Neural cell (in vitro differentiated cells): ENCODE measurements around the gene ESYT3. TPM values are rescaled to one million over a fixed set of nuclear protein-coding genes. Genes with fewer than 3 reads are reported as not detected.

Source experiments
- H2AFZ ChIP-seq: fragments of 200-600, 300-800 bp; sonication (generic), shearing (Covaris generic); 2 replicates; pipeline ENCODE4 v1.6.0; 2014; ENCODE audit warnings: low read depth, mild to moderate bottlenecking, antibody characterized with exemption, low read length, moderate library complexity
- H3F3A ChIP-seq: fragments of 200-600 bp; shearing (Covaris generic); 2 replicates; pipeline ENCODE4 v1.6.1; 2016; ENCODE audit warnings: mild to moderate bottlenecking, moderate library complexity, mixed read lengths, antibody characterized with exemption, low read length; ENCODE audit not compliant: insufficient read depth, poor library complexity, severe bottlenecking
- H3K27ac ChIP-seq: fragments of 200-600, 300-800 bp; sonication (generic), shearing (Covaris generic); 2 replicates; pipeline ENCODE4 v1.5.1; 2014; ENCODE audit warnings: mild to moderate bottlenecking, low read length, moderate library complexity
- H3K27me3 ChIP-seq: fragments of 300-800, 200-600 bp; sonication (generic), shearing (Covaris generic); 2 replicates; pipeline ENCODE4 v1.6.0; 2014; ENCODE audit warnings: mild to moderate bottlenecking, low read depth, low read length, moderate library complexity; ENCODE audit not compliant: insufficient read depth
- H3K36me3 ChIP-seq: fragments of 300-800, 200-600 bp; sonication (generic), shearing (Covaris generic); 2 replicates; pipeline ENCODE4 v1.5.1; 2014; ENCODE audit warnings: mild to moderate bottlenecking, antibody characterized with exemption, low read length, moderate library complexity; ENCODE audit not compliant: insufficient read depth
- H3K4me2 ChIP-seq: fragments of 300-800, 200-600 bp; sonication (generic), shearing (Covaris generic); 2 replicates; pipeline ENCODE4 v1.6.0; 2014; ENCODE audit warnings: mild to moderate bottlenecking, low read length
- H3K4me3 ChIP-seq: fragments of 300-800, 200-600 bp; sonication (generic), shearing (Covaris generic); 2 replicates; pipeline ENCODE4 v1.5.1; 2014; ENCODE audit warnings: mild to moderate bottlenecking, low read length, moderate library complexity
- H3K79me2 ChIP-seq: fragments of 200-600 bp; shearing (Covaris generic); replicated peaks from 2 replicates; pipeline ENCODE4 v1.6.0; 2014; ENCODE audit warnings: mild to moderate bottlenecking, low read length, moderate library complexity; ENCODE audit not compliant: insufficient read depth
- H3K9ac ChIP-seq: fragments of 300-800, 200-600 bp; sonication (generic), shearing (Covaris generic); 2 replicates; pipeline ENCODE4 v1.6.1; 2016; ENCODE audit warnings: mild to moderate bottlenecking, low read length, mixed read lengths
- H3K9me2 ChIP-seq: fragments of 200-600 bp; shearing (Covaris generic); 2 replicates; pipeline ENCODE4 v1.6.1; 2016; ENCODE audit warnings: mild to moderate bottlenecking, low read length, mixed read lengths; ENCODE audit not compliant: insufficient read depth
- H3K9me3 ChIP-seq: fragments of 200-600, 300-800 bp; sonication (generic), shearing (Covaris generic); 2 replicates; pipeline ENCODE4 v1.6.1; 2016; ENCODE audit warnings: mild to moderate bottlenecking, mixed run types, low read length, moderate library complexity, mixed read lengths
- H4K20me1 ChIP-seq: fragments of 200-600 bp; shearing (Covaris generic); 2 replicates; pipeline ENCODE4 v1.6.1; 2016; ENCODE audit warnings: mild to moderate bottlenecking, mixed run types; ENCODE audit not compliant: insufficient read depth
- CTCF ChIP-seq: fragments of 450-650 bp; IDR thresholded peaks from 2 replicates; pipeline ENCODE4 v1.5.1; 2014; ENCODE audit warnings: antibody characterized with exemption, mild to moderate bottlenecking, moderate library complexity; ENCODE audit not compliant: poor library complexity, severe bottlenecking
- EP300 ChIP-seq: fragments of 450-650 bp; conservative IDR thresholded peaks from 2 replicates; pipeline ENCODE4 v1.6.1; 2014; ENCODE audit warnings: antibody characterized with exemption, mild to moderate bottlenecking, moderate library complexity; ENCODE audit not compliant: poor library complexity, severe bottlenecking
- EZH2 ChIP-seq: fragments of 200-600, 300-800 bp; shearing (Covaris generic), sonication (generic); IDR thresholded peaks from 2 replicates; pipeline ENCODE4 v1.6.1; 2014; ENCODE audit warnings: antibody characterized with exemption, low read length, borderline replicate concordance, mild to moderate bottlenecking; ENCODE audit not compliant: insufficient read depth, poor library complexity, severe bottlenecking
- MXI1 ChIP-seq: fragments of 450-650 bp; conservative IDR thresholded peaks from 2 replicates; pipeline ENCODE4 v1.6.1; 2014; ENCODE audit warnings: antibody characterized with exemption, mild to moderate bottlenecking; ENCODE audit not compliant: poor library complexity, severe bottlenecking
- POLR2AphosphoS5 ChIP-seq: IDR thresholded peaks from 2 replicates; pipeline ENCODE4 v1.6.1; 2012
- RAD21 ChIP-seq: fragments of 450-650 bp; conservative IDR thresholded peaks from 2 replicates; pipeline ENCODE4 v1.6.1; 2014; ENCODE audit warnings: antibody characterized with exemption, mild to moderate bottlenecking, moderate library complexity
- REST ChIP-seq: IDR thresholded peaks from 2 replicates; pipeline ENCODE4 v1.6.1; 2012; ENCODE audit warnings: borderline replicate concordance
- SMC3 ChIP-seq: fragments of 450-650 bp; conservative IDR thresholded peaks from 2 replicates; pipeline ENCODE4 v1.6.1; 2014; ENCODE audit warnings: antibody characterized with exemption, mild to moderate bottlenecking, moderate library complexity; ENCODE audit not compliant: poor library complexity
- TAF1 ChIP-seq: IDR thresholded peaks from 2 replicates; pipeline ENCODE4 v1.6.1; 2012; ENCODE audit warnings: low read depth
- polyA plus RNA-seq: library from polyadenylated mRNA; depleted of rRNA; stranded (reverse); fragments of >200 nt; gene quantifications from 2 replicates; pipeline ENCODE4 v1.2.3, GENCODE V29; 2014

The ESYT3 gene
- polyA plus RNA-seq, 1 donor from 2014 or later = 0.33 TPM

GRCh38 chr3:138457863-138458735 lies 23.7 kb downstream of the ESYT3 start:
- Histone ChIP-seq H2AFZ (no peak overlapping the region), H3K4me2 (no peak overlapping the region), H3F3A (no peaks in the 10 kb centered on the region), H3K27me3 (no peaks in the 10 kb centered on the region), H3K9me2 (no peaks in the 10 kb centered on the region), H3K79me2 (no peaks in the 10 kb centered on the region), H3K4me3 (no peak overlapping the region), H3K9ac (no peak overlapping the region), H4K20me1 (no peaks in the 10 kb centered on the region), H3K36me3 (no peaks in the 10 kb centered on the region), H3K27ac (no peak overlapping the region), H3K9me3 (no peaks in the 10 kb centered on the region)
- no peak for TF ChIP-seq RAD21
- no peak for TF ChIP-seq TAF1
- TF ChIP-seq REST = no peak
- TF ChIP-seq EZH2 = no peak
- no peak for TF ChIP-seq CTCF
- no peak for TF ChIP-seq MXI1
- TF ChIP-seq EP300 = no peak
- TF ChIP-seq SMC3 = no peak
- no peak for TF ChIP-seq POLR2AphosphoS5

- Histone ChIP-seq H3K9me3 (no peaks in the 10 kb centered on the region), H2AFZ (no peak overlapping the region), H3K79me2 (no peaks in the 10 kb centered on the region), H3K9me2 (no peaks in the 10 kb centered on the region), H3K4me3 (no peak overlapping the region), H3K36me3 (no peaks in the 10 kb centered on the region), H4K20me1 (no peaks in the 10 kb centered on the region), H3K4me2 (no peak overlapping the region), H3F3A (no peaks in the 10 kb centered on the region), H3K9ac (no peak overlapping the region), H3K27ac (no peak overlapping the region), H3K27me3 (no peaks in the 10 kb centered on the region)
- TF ChIP-seq RAD21 (no peak), REST (no peak), SMC3 (no peak), CTCF (no peak)
Observed at GRCh38 chr3:138458774-138459499, 24.5 kb downstream of the ESYT3 start.
